Sigmoid colon (tissue), 4 donors: Measurements from ENCODE around the gene TULP1.
A peak's percentile ranks its signal among the peaks of the same experiment; 100 is the strongest.

ENCODE experiments used
- CTCF ChIP-seq, 4 experiments: fragments of 450-650 bp in 3 of 4; fragments of 200-600 bp in 1 of 4; IDR thresholded peaks; one replicate each; pipeline ENCODE4 v1.5.1; 2016 to 2019; ENCODE audit warnings: antibody characterized with exemption in 4 of 4, mild to moderate bottlenecking in 3 of 4, moderate library complexity in 2 of 4
- EP300 ChIP-seq, 4 donors: sonication (generic); formaldehyde crosslinking; IDR thresholded peaks; one replicate each; pipeline ENCODE4 v1.6.1; 2017; ENCODE audit warnings: antibody characterized with exemption in 4 of 4
- POLR2A ChIP-seq, 2 donors: fragments of 450-650 bp; IDR thresholded peaks; one replicate each; pipeline ENCODE4 v1.6.1; 2016; ENCODE audit warnings: antibody characterized with exemption in 2 of 2, mild to moderate bottlenecking in 2 of 2, moderate library complexity in 2 of 2
- POLR2AphosphoS5 ChIP-seq, 4 donors: sonication (generic); formaldehyde crosslinking; IDR thresholded peaks; one replicate each; pipeline ENCODE4 v1.6.1; 2017; ENCODE audit warnings: antibody characterized with exemption in 4 of 4

- no peak for TF ChIP-seq CTCF (IDR thresholded peaks at IDR 0.05)
- no peak for TF ChIP-seq POLR2A (IDR thresholded peaks at IDR 0.05)
- TF ChIP-seq EP300 (IDR thresholded peaks at IDR 0.05): no peak
- TF ChIP-seq POLR2AphosphoS5 (IDR thresholded peaks at IDR 0.05): peak in 1 of 4 donors; percentile 59
Measured at GRCh38 chr6:35468980-35469750, 43.5 kb downstream of the TULP1 start.
